ENCODE data around the gene ARHGEF10L. TPM values are rescaled to one million over a fixed set of nuclear protein-coding genes. Genes with fewer than 3 reads are reported as not detected.

ARHGEF10L gene
- total RNA-seq, 1 experiment from 2014 or later = 3.3 TPM

DNA sequence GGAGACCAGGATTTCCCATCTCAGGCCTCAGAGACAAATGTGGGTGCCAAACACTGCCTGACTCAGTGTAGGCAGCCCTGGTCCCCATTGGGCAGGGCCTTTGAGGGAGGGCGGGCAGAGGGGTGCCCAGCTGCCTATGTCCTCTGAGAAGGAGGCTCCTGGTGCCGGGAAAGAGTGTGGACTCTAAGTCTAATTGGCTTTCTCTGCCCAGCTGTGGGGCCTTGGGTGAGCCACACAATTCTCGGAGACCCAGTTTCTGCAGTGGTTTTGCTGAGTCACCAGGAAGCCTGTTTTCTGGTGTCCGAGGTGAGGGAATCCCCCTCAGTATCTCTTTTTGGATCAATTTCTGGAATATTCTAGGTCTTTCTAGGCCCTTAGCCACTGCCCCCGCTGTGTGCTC lies 180.4 kb downstream of the ARHGEF10L start:
- CTCF ChIA-PET = no interaction called here
- TF ChIP-seq, protein P1, sequence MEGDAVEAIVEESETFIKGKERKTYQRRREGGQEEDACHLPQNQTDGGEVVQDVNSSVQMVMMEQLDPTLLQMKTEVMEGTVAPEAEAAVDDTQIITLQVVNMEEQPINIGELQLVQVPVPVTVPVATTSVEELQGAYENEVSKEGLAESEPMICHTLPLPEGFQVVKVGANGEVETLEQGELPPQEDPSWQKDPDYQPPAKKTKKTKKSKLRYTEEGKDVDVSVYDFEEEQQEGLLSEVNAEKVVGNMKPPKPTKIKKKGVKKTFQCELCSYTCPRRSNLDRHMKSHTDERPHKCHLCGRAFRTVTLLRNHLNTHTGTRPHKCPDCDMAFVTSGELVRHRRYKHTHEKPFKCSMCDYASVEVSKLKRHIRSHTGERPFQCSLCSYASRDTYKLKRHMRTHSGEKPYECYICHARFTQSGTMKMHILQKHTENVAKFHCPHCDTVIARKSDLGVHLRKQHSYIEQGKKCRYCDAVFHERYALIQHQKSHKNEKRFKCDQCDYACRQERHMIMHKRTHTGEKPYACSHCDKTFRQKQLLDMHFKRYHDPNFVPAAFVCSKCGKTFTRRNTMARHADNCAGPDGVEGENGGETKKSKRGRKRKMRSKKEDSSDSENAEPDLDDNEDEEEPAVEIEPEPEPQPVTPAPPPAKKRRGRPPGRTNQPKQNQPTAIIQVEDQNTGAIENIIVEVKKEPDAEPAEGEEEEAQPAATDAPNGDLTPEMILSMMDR (conservative IDR thresholded peaks at IDR 0.05; ENCODE audit: low read depth, low read length) = no peak
- no peak for TF ChIP-seq EZH2 (IDR thresholded peaks at IDR 0.05; ENCODE audit: borderline replicate concordance, low read depth, low read length, poor library complexity, severe bottlenecking)
- intact Hi-C loops (cut with micrococcal nuclease; ENCODE audit: unreplicated experiment) = no loop called here
- Histone ChIP-seq H3K27ac (ENCODE audit: low read depth, low read length, poor library complexity, severe bottlenecking) (no peak overlapping the region), H3K9me3 (ENCODE audit: low read depth, low read length, poor library complexity, severe bottlenecking) (no peaks in the 10 kb centered on the region), H3K4me1 (ENCODE audit: insufficient read depth, low read length, poor library complexity, severe bottlenecking) (no peaks in the 10 kb centered on the region), H3K4me3 (ENCODE audit: low read depth, low read length, poor library complexity, severe bottlenecking) (no peak overlapping the region), H3K27me3 (replicated peaks; ENCODE audit: insufficient read depth, low read depth, low read length, poor library complexity) (no peaks in the 10 kb centered on the region), H3K36me3 (ENCODE audit: insufficient read depth, low read length, poor library complexity, severe bottlenecking) (no peaks in the 10 kb centered on the region)
- BruUV-seq (replicated peaks) = no TSS peak
- DNase-seq (ENCODE audit: low spot score) = no peak
- POLR2A ChIA-PET (ENCODE audit: low non-redundant PET) = no interaction called here

DNA sequence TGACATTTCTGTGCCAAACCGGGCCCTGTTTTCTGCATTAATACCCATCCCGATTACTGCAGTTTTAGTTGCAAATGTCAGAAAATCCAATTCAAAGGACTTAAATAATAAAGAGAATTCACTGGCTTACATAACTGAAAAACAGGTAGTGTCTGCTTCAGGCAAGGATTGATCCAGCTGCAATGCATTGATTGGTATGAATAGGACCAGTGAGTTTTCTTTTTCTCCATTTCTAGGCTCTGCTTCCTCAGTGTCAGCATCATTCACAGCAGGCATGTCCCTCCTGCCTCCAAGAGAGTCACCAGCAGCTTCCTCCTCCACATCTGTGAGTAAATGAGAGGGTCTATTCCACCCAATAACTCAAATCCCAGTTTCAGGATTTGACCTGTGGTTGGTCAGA lies 181.9 kb downstream of the ARHGEF10L start:
- no peaks in the 10 kb centered on the region for H3K27me3 ChIP-seq (replicated peaks; ENCODE audit: insufficient read depth, low read depth, low read length, poor library complexity)
- no peaks in the 10 kb centered on the region for H3K36me3 ChIP-seq (ENCODE audit: insufficient read depth, low read length, poor library complexity, severe bottlenecking)
- BruUV-seq (replicated peaks) = no TSS peak
- TF ChIP-seq, protein P1 (conservative IDR thresholded peaks at IDR 0.05; ENCODE audit: low read depth, low read length) = no peak
- CTCF ChIA-PET = no interaction called here
- POLR2A ChIA-PET (ENCODE audit: low non-redundant PET) = no interaction called here
- no peak overlapping the region for H3K27ac ChIP-seq (ENCODE audit: low read depth, low read length, poor library complexity, severe bottlenecking)
- no peak for DNase-seq (ENCODE audit: low spot score)
- no peaks in the 10 kb centered on the region for H3K4me1 ChIP-seq (ENCODE audit: insufficient read depth, low read length, poor library complexity, severe bottlenecking)
- H3K9me3 ChIP-seq (ENCODE audit: low read depth, low read length, poor library complexity, severe bottlenecking) = no peaks in the 10 kb centered on the region
- no peak overlapping the region for H3K4me3 ChIP-seq (ENCODE audit: low read depth, low read length, poor library complexity, severe bottlenecking)
- intact Hi-C loops (cut with micrococcal nuclease; ENCODE audit: unreplicated experiment) = no loop called here

DNA sequence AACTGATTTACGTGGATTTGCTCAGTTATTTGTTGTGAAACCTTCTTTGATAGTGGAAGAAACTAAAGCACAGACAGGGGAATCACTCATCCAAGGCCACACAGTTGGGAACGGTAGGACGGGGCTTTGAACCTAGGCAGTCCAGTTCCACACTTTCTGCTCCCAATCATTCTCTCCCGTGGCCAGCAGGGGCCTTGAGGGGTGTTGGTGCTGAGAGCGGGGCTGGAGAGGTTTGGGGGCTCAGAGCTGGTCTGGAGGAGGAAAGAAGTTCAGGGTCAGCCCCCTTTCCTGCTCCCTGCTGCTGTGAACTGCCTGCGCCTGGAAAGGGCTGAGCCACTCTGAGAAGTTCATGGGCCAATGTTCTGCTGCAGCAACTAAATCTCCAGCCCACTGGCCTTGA lies 184.2 kb downstream of the ARHGEF10L start:
- no peaks in the 10 kb centered on the region for H3K9me3 ChIP-seq (ENCODE audit: low read depth, low read length, poor library complexity, severe bottlenecking)
- no peak overlapping the region for H3K27ac ChIP-seq (ENCODE audit: low read depth, low read length, poor library complexity, severe bottlenecking)
- H3K36me3 ChIP-seq (ENCODE audit: insufficient read depth, low read length, poor library complexity, severe bottlenecking) = no peaks in the 10 kb centered on the region
- no TSS peak for BruUV-seq (replicated peaks)
- intact Hi-C loops (cut with micrococcal nuclease; ENCODE audit: unreplicated experiment) = no loop called here
- TF ChIP-seq, protein P1 (conservative IDR thresholded peaks at IDR 0.05; ENCODE audit: low read depth, low read length) = no peak
- TF ChIP-seq EZH2 (IDR thresholded peaks at IDR 0.05; ENCODE audit: borderline replicate concordance, low read depth, low read length, poor library complexity, severe bottlenecking) = no peak
- DNase-seq (ENCODE audit: low spot score) = no peak
- CTCF ChIA-PET = no interaction called here
- H3K4me1 ChIP-seq (ENCODE audit: insufficient read depth, low read length, poor library complexity, severe bottlenecking) = no peaks in the 10 kb centered on the region
- POLR2A ChIA-PET (ENCODE audit: low non-redundant PET) = no interaction called here
- H3K4me3 ChIP-seq (ENCODE audit: low read depth, low read length, poor library complexity, severe bottlenecking) = no peak overlapping the region
- no peaks in the 10 kb centered on the region for H3K27me3 ChIP-seq (replicated peaks; ENCODE audit: insufficient read depth, low read depth, low read length, poor library complexity)
